ENCODE results near the gene APBB1IP.
"Not testable (repeated sequence)": the region's sequence is repeated elsewhere in the genome, so short reads cannot be mapped to it uniquely, and the experiment has no call there.

The APBB1IP gene

GRCh38 chr10:26589813-26590212 lies 151.7 kb downstream of the APBB1IP start:
- not testable (repeated sequence) for H3K4me3 ChIP-seq (replicated peaks; ENCODE audit: insufficient read depth, low read length); H3K27me3 ChIP-seq (ENCODE audit: insufficient read depth, poor library complexity, severe bottlenecking); DNase-seq (ENCODE audit: low read depth in 1 of 2, low spot score in 1 of 2); H3K27ac ChIP-seq (replicated peaks)

GRCh38 chr10:26593896-26594295 lies 155.8 kb downstream of the APBB1IP start:
- TF ChIP-seq POLR2AphosphoS5 (IDR thresholded peaks at IDR 0.05; ENCODE audit: low read depth): no peak
- TF ChIP-seq GABPA (IDR thresholded peaks at IDR 0.05; ENCODE audit: low read depth): no peak
- no peak for TF ChIP-seq SPI1 (IDR thresholded peaks at IDR 0.05; ENCODE audit: borderline replicate concordance, low read depth)
- TF ChIP-seq CTCF (IDR thresholded peaks at IDR 0.05; ENCODE audit: insufficient read depth, low read length): no peak
- TF ChIP-seq REST (IDR thresholded peaks at IDR 0.05; ENCODE audit: insufficient replicate concordance, low read depth): no peak
- no peaks in the 10 kb centered on the region for H3K27me3 ChIP-seq (ENCODE audit: insufficient read depth, poor library complexity, severe bottlenecking)
- H3K4me3 ChIP-seq (replicated peaks; ENCODE audit: insufficient read depth, low read length): no peak overlapping the region
- no peak overlapping the region for H3K27ac ChIP-seq (replicated peaks)
- DNase-seq (ENCODE audit: low read depth in 1 of 2, low spot score in 1 of 2): no peak

GRCh38 chr10:26603283-26603682 lies 165.1 kb downstream of the APBB1IP start:
- not testable (repeated sequence) for H3K4me3 ChIP-seq (replicated peaks; ENCODE audit: insufficient read depth, low read length); H3K27me3 ChIP-seq (ENCODE audit: insufficient read depth, poor library complexity, severe bottlenecking); DNase-seq (ENCODE audit: low read depth in 1 of 2, low spot score in 1 of 2); H3K27ac ChIP-seq (replicated peaks)

GRCh38 chr10:26604320-26605093 lies 166.4 kb downstream of the APBB1IP start:
- DNase-seq (ENCODE audit: low read depth in 1 of 2, low spot score in 1 of 2); H3K27me3 ChIP-seq (ENCODE audit: insufficient read depth, poor library complexity, severe bottlenecking); H3K4me3 ChIP-seq (replicated peaks; ENCODE audit: insufficient read depth, low read length); H3K27ac ChIP-seq (replicated peaks): not testable (repeated sequence)

- H3K27ac ChIP-seq (replicated peaks); H3K4me3 ChIP-seq (replicated peaks; ENCODE audit: insufficient read depth, low read length); DNase-seq (ENCODE audit: low read depth in 1 of 2, low spot score in 1 of 2); H3K27me3 ChIP-seq (ENCODE audit: insufficient read depth, poor library complexity, severe bottlenecking): not testable (repeated sequence)
These were observed 168.3 kb downstream of the APBB1IP start for GRCh38 chr10:26606389-26606877.

- TF ChIP-seq GABPA (IDR thresholded peaks at IDR 0.05; ENCODE audit: low read depth) (no peak), REST (IDR thresholded peaks at IDR 0.05; ENCODE audit: insufficient replicate concordance, low read depth) (no peak), SPI1 (IDR thresholded peaks at IDR 0.05; ENCODE audit: borderline replicate concordance, low read depth) (no peak), CTCF (IDR thresholded peaks at IDR 0.05; ENCODE audit: insufficient read depth, low read length) (no peak)
- no peak for DNase-seq (ENCODE audit: low read depth in 1 of 2, low spot score in 1 of 2)
- H3K4me3 ChIP-seq (replicated peaks; ENCODE audit: insufficient read depth, low read length): no peak overlapping the region
- no peaks in the 10 kb centered on the region for H3K27me3 ChIP-seq (ENCODE audit: insufficient read depth, poor library complexity, severe bottlenecking)
- H3K27ac ChIP-seq (replicated peaks): no peak overlapping the region
These were observed 174.2 kb downstream of the APBB1IP start for GRCh38 chr10:26612151-26612915.
